Activated CD4-positive, alpha-beta T cell treated with anti-CD3 and anti-CD28 coated beads, Interleukin-2, amount 50 U/mL, for 16 hours (primary cell): ENCODE data around the gene DUSP16.
"Not testable (repeated sequence)": the region's sequence is repeated elsewhere in the genome, so short reads cannot be mapped to it uniquely, and the experiment has no call there.

ENCODE experiments used
- DNase-seq: peaks from one replicate; pipeline ENCODE4 v3.0.0-alpha.2; 2020

DUSP16 gene

DNA sequence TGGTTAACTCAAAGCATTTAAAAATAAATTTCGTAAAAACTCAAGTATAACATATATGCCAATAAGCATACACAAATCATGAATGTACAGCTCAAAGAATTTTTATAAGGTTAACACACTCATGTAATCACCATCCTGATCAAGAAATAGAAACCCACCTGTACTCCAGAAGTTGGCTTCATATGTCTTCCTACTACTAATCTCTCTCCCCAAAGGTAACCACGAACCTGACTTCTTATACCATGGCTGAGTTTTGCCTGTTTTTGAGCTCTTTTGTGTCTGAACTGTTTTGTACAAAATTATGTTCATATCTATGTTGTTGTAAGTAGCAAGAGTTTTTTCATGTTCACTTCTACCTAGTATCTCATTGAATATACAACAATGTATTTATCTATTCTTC lies 18.7 kb downstream of the DUSP16 start:
- DNase-seq = no peak

DNA sequence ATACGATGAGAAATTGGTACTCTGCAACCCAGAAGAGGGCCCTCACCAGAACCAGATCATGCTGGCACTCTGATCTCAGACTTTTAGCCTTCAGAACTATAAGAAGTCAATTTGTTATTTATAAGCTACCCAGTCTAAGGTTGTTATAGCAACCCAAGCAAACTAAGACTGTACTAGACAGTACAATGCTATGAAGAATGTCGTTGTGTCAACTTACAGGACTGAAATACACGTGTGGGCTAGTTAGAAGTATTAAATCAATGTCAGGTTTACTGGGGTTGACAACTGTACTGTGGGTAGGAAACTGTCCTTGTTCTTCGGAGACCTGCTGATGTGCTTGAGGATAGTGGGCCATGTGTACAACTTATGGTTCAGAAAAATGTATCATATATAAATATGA lies 19.7 kb downstream of the DUSP16 start:
- no peak for DNase-seq

DNA sequence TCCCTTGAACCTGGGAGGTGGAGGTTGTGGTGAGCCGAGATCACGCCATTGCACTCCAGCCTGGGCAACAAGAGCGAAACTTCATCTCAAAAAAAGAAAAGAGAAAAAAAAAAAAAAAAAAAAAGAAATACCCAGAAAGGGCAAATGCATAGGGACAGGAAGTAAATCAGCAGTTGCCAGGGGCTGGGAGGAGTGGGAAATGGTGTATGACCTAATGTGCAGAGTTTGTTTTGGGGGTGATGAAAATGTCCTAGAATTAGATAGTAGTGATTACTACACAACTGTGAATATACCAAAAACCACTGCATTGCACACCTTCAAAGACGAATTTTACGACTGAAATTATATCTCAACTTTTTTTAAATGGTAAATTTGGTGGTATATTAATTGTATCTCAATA lies 20.4 kb downstream of the DUSP16 start:
- DNase-seq = no peak

DNA sequence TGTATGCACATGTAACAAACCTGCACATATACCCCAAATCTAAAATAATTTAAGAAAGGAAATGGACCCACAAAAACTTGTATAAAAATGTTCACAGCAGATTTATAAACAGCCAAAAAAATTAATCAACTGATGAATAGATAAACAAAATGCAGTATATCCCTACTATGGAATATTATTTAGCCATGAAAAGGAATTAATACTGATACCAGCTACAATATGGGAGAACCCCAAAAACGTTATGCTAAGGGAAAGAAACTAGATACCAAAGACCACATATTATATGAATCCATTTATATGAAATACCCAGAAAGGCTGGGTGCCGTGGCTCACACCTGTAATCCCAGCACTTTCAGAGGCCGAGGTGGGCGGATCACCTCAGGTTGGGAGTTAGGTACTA lies 20.9 kb downstream of the DUSP16 start:
- DNase-seq = no peak

DNA sequence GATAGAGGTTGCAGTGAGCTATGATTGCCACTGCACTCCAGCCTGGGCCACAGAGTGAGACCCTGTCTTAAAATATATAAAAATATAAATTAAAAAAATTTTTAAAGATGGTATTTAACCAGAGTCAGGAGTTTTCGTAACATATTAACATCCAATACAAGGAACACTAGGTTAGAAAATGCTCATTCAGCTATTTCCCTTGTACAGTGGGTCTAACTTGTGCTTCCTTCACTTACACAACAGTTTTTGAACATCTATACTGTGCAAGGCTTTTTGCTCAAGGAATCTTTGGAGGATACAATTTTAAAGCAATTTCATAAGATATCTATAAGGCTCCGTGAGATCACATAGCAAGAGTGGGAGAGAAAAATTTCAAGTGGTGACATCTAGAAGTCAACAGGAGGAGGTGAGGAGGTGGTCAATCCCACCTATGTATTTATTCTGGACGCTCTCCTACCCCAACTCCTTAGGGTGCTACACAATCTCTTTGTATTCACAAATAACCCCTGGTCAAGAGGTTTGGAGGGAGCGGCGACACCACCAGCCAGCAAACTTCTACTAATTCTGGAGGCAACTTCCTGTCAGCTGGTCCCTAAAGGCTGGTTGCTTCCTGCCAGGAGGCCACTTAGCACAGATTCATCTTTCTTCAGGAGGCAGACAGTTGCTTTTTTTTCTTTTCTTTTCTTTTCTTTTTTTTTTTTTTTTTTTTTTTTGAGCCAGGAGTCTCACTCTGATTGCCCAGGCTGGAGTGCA lies 22.2 kb downstream of the DUSP16 start:
- no peak for DNase-seq

DNA sequence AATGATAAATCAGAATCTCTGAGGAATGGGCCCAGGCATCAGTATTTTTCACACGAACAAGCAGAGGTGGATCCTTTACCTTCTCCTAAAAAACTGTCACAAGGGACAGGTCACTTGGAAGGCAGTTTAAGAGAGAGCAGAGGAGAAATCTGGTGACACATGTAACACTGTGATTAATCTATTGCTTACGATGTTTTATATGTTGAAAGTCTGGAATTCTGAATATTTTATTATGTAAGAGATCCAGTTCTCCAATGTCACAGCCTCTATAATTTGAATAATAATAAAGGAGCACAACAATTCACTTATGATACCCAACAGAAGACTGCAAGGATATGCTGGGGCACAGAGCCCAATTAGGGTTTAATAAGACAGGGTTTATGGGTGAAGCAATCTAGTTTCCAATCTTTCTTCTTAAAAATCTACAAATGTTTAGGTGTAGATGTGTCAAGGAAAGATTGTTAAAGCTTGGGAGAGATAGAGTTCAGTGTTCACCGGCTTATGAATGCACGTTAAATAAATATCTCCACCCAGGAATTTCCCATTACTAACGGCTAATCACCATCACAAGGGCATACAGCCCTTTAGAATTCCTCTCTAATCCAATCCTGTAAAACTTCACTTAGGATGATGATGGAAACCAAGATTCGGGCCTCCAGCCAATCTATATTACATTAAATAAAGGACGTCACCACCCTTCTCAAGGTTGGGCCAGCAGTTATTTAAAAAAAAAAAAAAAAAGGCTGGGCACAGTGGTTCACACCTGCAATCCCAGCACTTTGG lies 23.4 kb downstream of the DUSP16 start:
- no peak for DNase-seq

DNA sequence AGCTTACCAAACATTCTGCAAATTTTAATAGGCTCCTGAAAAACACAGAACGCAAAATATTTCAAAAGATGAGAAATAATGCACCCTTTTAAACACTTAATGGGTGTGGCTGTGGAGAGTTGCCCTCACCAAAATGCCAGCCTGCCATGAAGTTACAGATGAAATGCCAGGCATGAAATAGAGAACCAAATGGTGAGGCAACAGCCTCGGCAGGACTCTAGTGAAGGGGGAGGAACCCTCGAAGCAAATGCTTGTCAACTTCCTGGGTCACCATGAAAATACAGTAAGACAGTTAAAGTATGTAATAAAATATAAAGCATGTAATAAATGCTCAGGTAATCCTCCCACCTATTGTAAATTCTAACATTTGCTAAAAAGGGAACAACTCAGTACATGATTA lies 24.1 kb downstream of the DUSP16 start:
- DNase-seq = no peak

DNA sequence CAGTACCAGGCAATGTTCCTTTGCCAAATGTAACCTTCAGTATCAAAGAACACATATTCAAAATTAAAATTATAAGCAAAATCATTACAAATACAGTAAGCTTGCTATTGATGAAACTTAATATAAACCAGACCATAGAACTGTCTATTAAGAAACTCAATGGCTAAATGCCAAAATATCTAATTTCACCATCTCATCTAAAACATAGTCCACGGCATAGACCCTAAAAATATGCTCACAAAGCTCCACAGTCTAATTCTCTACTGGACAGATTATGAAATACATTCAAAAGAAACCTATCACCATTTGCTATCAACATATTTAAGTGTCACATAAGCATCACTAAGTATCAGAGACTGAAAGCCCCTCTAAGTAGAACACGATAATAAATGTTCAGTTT lies 25.2 kb downstream of the DUSP16 start:
- no peak for DNase-seq

DNA sequence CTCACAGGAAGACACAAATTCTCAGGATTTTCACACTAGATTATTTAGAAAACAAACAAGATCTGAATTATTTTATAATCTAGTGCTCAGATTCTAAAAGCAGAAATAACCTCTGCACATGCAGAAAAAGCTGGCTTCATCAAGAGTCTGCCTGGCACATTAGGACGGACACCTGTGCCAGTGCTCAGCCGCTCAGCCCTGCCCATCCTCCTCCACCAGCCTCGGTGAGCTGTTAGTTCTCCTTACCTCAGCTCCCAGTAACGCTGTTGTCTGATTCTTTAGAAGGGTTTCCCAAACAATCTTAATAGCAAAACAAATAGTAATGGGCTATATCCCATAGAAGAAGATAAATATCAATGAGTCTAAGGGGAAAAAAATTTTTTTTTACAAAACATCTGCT lies 27.7 kb downstream of the DUSP16 start:
- DNase-seq = no peak

DNA sequence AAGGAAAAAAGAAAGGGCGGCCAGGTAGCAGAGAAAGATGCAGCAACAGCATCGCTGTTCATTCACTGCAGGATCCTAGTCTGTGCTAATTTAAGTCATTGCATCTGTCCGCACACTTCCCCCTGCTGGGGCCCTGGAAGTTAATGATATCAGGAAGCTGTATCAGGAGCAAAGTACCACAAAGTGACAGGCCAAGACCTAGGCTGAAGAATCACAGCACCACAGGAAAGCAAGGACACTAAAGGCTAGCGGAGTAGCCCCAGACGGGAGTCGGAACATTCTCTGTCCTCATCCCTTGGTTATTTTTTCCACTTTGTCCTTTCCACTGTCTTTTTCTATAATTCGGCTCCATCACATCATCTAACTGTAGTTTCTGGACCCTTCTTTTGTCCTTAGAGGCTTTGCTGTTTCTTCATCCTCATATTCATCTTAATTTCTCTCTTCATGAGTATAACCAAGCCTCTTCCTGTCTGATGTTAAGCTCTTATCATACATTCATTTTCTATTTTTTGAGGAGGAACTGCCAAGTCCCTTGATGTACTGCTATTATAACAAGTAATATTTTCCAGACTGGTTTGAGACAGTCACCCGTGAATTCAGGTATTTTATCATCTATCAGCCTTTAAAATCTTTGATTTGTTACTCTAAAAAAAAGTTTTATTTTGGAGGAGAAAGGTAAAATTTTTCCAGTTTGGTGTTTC lies 28.3 kb downstream of the DUSP16 start:
- no peak for DNase-seq

DNA sequence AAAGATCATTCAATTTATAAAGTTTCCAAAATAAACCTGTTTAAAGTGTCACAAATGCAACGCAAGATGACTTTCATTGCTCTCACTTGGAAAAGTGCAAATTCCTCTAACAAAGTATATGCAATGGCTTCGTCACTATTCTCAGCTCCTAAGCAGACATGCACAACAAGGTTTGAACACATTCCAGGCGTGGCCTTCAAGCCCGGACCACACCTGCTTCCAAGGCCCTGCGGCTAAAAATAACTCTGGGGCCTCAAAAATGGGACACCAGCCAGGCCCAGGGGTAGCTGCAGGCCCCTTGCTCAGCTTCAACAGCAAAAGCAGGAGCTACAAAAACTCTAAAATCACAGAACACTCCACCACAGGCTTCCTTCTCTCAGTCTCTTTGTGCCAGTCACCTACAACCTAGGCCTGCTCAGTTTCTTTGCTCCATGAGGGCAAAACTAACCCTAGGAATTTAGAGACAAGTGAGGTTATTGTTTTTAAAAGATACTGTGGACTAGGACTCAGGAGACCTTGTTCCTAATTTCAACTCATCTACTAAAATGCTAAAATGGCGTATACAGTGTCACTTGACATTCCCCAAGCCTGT lies 29.3 kb downstream of the DUSP16 start:
- DNase-seq = no peak

DNA sequence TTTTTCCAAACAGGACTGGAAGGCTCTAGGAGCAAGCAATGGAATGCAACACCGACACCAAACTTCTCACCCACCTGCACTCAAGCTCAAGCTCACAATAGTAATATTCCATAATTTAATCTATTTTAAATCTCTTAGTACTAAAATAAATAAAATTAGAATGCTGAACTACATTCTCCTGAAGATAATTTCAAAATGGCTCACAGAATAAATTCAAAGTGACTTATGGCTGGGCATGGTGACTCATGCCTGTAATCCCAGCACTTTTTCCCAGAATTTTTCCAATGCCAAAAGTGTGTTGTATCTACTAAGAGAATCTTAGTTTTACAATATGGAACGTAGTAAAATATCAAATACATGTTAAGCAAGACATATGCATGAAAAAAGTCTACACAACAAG lies 31.5 kb downstream of the DUSP16 start:
- no peak for DNase-seq

DNA sequence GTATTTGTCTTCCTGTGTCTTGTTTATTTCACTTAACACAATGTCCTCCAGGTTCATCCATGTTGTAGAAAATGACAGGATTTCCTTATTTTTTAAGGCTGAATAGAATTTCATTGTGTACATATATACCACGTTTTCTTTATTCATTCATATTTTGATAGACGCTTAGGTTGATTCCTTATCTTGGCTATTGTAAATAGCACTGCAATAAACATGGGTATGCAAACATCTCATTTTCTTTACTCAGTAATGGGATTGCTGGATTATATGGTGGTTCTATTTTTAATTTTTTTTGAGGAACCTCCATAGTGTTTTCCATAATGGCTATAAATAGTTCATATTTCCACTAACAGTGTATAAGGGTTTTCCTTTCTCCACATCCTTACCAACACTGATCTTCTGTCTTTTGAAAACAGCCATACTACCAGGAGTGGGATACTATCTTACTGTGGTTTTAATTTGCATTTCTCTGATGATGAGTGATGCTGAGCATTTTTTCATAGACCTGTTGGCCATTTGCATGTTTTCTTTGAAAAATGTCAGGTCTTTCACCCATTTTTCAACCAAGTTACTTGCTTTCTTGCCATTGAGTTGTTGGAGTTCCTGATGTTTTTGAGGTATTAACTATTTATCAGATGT lies 32.8 kb downstream of the DUSP16 start:
- no peak for DNase-seq

DNA sequence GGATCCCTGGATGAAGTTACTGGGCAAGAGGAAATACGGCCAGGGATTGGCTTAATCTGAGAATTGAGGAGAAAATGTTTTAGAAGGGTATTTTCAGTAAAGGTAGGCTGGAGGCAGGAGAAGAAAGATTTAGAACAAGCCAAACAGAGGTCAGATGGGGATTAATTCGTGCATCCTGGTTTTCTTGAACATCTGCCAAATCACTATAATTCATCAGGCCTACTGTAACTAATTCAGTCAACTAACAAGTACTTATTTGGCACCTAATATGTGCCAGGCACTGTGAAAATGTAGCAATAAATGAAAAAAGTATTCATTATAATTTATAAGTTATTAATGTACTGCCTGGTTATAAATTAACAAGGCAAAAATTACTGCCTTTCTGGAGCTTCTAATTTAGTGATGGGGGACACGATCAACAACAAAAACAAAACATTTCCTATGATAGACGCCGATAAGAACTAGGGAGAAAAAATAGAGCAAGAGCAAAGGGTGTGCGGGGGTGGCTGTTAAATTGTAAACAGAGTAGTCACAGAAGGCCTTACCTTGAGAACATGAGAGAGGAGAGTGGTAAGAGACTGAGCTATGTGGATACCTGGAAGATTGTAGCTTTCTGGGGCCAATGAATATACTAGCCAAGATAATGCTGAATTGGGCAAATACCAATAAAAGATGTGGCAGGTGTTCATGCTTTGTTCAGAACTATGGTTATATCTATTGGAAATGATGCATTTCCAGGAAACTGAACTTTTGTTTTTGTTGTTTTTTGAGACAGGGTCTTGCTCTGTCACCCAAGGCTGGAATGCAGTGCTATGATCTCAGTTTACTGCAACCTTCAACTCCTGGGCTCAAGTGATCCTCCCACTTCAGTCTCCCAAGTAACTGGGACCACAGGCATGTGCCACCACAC lies 34.0 kb downstream of the DUSP16 start:
- DNase-seq = no peak

DNA sequence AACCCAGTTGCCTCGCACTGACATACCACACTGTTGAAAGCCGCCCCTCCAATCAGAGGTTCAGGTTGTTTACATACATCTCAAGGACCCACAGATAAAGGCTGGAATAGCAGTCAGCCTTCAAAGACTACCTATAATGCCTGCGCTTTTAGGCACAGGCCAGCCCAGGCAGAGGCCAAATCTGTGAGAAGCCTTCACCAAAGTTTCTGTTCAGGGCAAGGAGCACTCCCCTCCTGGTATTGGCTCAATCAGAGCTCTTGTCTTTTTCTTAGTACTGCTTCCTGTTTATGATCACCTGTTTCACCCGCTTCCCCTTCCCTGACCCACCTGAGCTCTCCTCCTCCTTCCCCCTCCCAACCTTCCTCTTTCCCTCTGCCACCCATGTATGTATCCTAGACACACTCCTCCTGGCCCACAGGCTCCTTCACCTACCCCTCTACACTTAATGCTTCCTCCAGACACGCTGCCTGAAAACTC lies 34.8 kb downstream of the DUSP16 start:
- no peak for DNase-seq

DNA sequence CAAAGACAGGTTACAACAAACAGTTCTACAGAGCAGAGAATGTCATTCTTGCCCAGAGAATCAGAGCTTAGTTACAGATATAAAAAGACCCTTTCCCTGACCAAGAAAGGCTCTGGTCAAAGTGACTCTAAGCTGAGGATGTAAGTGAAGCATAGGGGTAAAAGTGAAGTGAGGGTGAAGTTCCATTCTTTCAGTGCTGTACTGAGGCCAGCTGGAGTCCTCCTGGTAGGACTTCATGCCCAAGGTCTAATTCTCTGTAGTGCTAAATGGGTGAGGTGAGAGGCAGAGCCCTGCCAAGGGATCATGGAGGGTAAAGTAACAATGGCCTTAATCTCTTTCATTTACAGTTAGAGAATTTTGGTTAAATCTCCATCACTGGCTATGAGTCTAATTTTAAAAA lies 38.5 kb downstream of the DUSP16 start:
- no peak for DNase-seq

DNA sequence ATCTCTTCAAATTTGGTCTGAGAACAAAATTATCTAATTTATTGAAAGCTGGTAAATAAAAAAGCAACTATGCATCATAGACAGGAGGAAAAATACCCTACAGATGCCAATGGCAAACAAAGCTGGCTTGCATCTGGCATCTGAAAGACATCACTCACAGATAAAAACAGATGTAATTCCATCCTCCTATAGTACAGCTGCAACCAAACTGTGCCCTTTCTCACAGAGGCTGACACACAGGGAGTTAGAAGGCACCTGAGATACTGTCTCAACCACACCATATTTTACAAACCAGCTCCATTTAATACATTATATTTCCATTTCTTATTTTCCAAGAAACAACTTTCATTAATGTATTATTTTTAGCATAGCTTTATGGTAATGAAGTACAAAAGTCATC lies 39.4 kb downstream of the DUSP16 start:
- DNase-seq = no peak

DNA sequence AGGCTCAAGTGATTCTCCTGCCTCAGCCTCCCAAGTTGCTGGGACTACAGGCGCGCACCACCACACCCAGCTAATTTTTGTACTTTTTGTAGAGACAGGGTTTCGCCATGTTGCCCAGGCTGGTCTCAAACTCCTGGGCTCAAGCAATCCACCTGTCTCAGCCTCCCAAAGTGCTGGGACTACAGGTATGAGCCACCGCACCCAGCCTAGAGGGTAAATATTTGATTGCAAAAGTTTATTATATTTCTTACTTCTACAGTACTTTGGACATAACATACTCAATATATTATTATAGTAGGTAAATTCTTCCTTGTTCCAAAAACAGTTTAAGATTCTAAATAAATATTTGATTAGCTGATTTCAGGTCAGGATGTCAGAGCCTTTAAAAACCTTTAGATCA lies 40.0 kb downstream of the DUSP16 start:
- not testable (repeated sequence) for DNase-seq

DNA sequence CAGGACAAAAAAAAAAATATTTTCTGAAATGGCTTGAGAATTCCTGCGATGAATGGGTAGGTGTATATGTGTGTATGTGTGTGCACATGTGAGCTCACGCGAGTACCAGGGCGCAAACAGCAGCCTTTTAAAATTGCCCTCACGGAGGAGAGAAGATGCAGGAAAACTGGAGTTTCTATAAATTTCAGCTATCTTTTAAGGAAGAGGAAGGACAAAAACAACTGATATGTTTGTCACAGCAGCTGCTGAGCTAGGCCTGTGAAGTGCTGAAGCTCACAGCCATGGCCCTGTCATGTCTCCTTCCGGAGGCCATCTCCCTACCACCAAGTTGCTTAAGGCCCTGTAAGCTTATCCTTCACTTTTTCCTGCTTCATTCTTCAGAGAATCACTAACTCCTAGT lies 40.8 kb downstream of the DUSP16 start:
- DNase-seq = no peak

DNA sequence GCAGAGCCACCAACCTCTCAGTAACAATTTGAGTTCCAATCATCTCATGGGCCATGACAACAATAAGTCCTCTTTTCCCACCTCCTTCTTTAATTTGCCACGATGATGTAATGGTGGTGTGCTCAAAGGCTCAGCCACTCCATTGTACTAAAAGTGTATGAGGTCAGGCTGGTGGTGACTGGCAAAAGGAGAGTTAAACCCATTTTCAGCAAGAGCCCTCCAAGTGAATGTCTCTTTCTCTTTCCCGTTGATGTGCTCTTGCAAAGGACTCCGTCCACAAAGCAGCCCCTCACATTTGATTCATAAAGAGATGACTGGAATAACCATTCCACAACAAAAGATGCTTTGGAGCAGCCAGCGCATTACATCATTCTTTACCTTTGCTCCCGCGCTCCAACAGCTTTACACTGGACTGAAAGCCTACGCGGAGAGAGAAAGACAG lies 41.6 kb downstream of the DUSP16 start:
- no peak for DNase-seq

DNA sequence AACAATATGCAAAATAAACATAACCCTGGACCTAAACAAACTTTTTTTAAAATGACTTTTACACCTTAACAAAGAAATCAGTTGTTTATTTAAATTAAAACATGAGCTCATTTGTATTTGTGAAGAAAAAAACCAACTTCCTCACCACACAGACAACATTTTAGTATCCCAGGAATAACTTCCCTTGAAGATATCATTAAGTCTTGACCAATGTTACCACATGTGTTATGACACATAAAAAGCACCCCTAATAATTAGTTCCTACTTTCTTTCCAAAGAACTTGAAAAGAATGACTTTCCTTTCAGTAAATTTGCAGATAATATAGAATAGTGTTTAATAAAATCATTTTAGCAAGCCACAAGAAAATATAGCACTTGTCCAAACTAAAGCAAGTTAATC lies 42.4 kb downstream of the DUSP16 start:
- no peak for DNase-seq
